ENCODE data around the gene TLDC2.
"Not testable (repeated sequence)": the region's sequence is repeated elsewhere in the genome, so short reads cannot be mapped to it uniquely, and the experiment has no call there.

TLDC2 gene

GRCh38 chr20:36835025-36835424, 40.9 kb upstream of the TLDC2 start:
- H3K4me3 ChIP-seq (ENCODE audit: low read depth, low read length) = no peak overlapping the region
- no peak for TF ChIP-seq CTCF (IDR thresholded peaks at IDR 0.05; ENCODE audit: low read depth, low read length)

GRCh38 chr20:36835453-36836198, 40.3 kb upstream of the TLDC2 start:
- H3K4me3 ChIP-seq (ENCODE audit: low read depth, low read length) = no peak overlapping the region
- TF ChIP-seq CTCF (IDR thresholded peaks at IDR 0.05; ENCODE audit: low read depth, low read length) = no peak

DNA sequence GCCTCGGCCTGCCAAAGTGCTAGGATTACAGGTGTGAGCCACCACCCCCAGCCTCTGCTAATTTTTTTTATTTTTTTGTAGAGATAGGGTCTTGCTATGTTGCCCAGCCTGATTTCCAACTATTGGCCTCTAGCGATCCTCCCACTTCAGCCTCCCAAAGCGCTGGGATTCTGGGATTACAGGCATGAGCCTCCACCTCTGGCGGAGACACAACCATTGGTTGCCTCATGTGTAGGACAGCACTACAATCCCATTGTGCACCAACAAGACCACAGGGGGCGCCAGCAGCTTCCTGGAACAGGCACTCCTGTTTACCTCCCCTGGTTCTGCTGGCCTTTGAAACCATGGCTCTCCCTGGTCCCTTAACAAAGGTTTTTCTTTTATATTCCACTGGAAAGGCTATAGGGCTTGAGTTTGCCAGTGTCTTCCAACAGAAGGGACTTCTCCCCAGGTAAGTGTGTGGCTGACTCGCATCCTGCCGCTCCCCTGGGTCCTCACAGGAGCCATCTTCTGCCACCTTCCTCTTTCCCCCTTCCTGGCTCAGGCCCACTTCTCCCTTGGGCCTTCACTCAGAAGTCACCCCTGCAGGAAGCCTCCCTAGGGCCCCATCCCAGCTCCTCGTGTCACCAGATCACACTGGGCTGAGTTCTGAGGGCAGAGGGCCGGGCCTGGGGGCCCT, 39.2 kb upstream of the TLDC2 start:
- no peak overlapping the region for H3K4me3 ChIP-seq (ENCODE audit: low read depth, low read length)
- TF ChIP-seq CTCF (IDR thresholded peaks at IDR 0.05; ENCODE audit: low read depth, low read length) = peak; percentile 25; the same call in 1 of the 2 replicates

GRCh38 chr20:36838376-36838775, 37.6 kb upstream of the TLDC2 start:
- not testable (repeated sequence) for H3K4me3 ChIP-seq (ENCODE audit: low read depth, low read length)

- no peak overlapping the region for H3K4me3 ChIP-seq (ENCODE audit: low read depth, low read length)
- TF ChIP-seq CTCF (IDR thresholded peaks at IDR 0.05; ENCODE audit: low read depth, low read length) = no peak
These were observed 36.8 kb upstream of the TLDC2 start for GRCh38 chr20:36839150-36839549.

GRCh38 chr20:36841030-36841429, 34.9 kb upstream of the TLDC2 start:
- H3K4me3 ChIP-seq (ENCODE audit: low read depth, low read length) = not testable (repeated sequence)

GRCh38 chr20:36845288-36845971, 30.5 kb upstream of the TLDC2 start:
- no peak for TF ChIP-seq CTCF (IDR thresholded peaks at IDR 0.05; ENCODE audit: low read depth, low read length)
- no peak overlapping the region for H3K4me3 ChIP-seq (ENCODE audit: low read depth, low read length)

DNA sequence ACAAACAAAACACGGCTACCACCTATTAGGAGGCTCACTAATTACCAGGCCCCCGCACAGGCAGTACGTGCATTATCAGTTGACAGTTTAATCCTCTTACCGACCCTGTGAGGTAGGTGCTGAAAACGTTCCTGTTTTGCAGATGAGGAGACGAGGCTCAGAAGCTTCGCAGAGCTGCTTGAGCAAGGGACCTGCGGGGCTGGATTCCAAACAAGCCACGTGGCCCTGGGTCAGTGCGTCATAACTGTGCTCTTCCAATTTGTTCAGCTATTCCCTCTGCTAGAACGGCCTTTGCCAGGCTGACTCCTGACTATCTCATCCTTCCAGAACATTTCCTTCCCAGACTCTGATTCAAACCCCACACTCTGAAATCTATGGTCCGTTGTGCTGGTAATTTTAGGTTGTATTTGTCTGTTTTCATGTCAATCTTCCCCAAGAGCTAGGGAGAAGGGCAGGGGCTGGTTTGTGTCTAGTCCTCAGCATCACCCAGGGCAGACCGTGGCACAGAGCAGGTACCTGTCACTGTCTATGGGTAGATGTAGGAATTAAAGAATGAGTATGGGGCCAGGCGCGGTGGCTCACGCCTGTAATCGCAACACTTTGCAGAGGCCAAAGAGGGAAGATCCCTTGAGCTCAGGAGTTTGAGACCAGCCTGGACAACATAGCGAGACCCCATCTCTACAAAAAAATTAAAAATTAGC, 28.8 kb upstream of the TLDC2 start:
- H3K4me3 ChIP-seq (ENCODE audit: low read depth, low read length) = no peak overlapping the region
- TF ChIP-seq CTCF (IDR thresholded peaks at IDR 0.05; ENCODE audit: low read depth, low read length) = no peak
